VCaP (cell line): ENCODE measurements around the gene LEPR.

Experiments used
- H3K27ac ChIP-seq: fragments of 450-650 bp; 2 replicates; pipeline ENCODE4 v1.5.1; 2017
- CTCF ChIP-seq: fragments of 450-650 bp; conservative IDR thresholded peaks from 2 replicates; pipeline ENCODE4 v1.5.1; 2017; ENCODE audit warnings: mild to moderate bottlenecking, moderate library complexity

Gene LEPR

GRCh38 chr1:65440322-65440900, 19.9 kb downstream of the LEPR start:
- TF ChIP-seq CTCF = no peak
- no peak overlapping the region for H3K27ac ChIP-seq

- TF ChIP-seq CTCF = no peak
- H3K27ac ChIP-seq = no peak overlapping the region
These were observed 20.4 kb downstream of the LEPR start for GRCh38 chr1:65440915-65441314.

GRCh38 chr1:65441464-65441863, 21.0 kb downstream of the LEPR start:
- no peak for TF ChIP-seq CTCF
- H3K27ac ChIP-seq = no peak overlapping the region

- no peak overlapping the region for H3K27ac ChIP-seq
- no peak for TF ChIP-seq CTCF
These were observed 22.0 kb downstream of the LEPR start for GRCh38 chr1:65442442-65442841.

- TF ChIP-seq CTCF = no peak
- no peak overlapping the region for H3K27ac ChIP-seq
These were observed 23.2 kb downstream of the LEPR start for GRCh38 chr1:65443647-65444046.

GRCh38 chr1:65444128-65444640, 23.7 kb downstream of the LEPR start:
- TF ChIP-seq CTCF = no peak
- H3K27ac ChIP-seq = no peak overlapping the region

- no peak for TF ChIP-seq CTCF
- H3K27ac ChIP-seq = no peak overlapping the region
These were observed 25.4 kb downstream of the LEPR start for GRCh38 chr1:65445837-65446236.
